Vein endothelial cell (primary cell): ENCODE measurements around the gene ABCA9. TPM values are rescaled to one million over a fixed set of nuclear protein-coding genes. Genes with fewer than 3 reads are reported as not detected.

Experiments
- small RNA-seq: library from RNA; depleted of rRNA; stranded (forward); fragments of <200 nt; gene quantifications from one replicate; pipeline ENCODE3, GENCODE V24; 2012
- total RNA-seq: library from RNA; depleted of rRNA; stranded (reverse); fragments of >200 nt; gene quantifications from 2 replicates; pipeline ENCODE4 v1.2.3, GENCODE V29; 2012

The ABCA9 gene, protein sequence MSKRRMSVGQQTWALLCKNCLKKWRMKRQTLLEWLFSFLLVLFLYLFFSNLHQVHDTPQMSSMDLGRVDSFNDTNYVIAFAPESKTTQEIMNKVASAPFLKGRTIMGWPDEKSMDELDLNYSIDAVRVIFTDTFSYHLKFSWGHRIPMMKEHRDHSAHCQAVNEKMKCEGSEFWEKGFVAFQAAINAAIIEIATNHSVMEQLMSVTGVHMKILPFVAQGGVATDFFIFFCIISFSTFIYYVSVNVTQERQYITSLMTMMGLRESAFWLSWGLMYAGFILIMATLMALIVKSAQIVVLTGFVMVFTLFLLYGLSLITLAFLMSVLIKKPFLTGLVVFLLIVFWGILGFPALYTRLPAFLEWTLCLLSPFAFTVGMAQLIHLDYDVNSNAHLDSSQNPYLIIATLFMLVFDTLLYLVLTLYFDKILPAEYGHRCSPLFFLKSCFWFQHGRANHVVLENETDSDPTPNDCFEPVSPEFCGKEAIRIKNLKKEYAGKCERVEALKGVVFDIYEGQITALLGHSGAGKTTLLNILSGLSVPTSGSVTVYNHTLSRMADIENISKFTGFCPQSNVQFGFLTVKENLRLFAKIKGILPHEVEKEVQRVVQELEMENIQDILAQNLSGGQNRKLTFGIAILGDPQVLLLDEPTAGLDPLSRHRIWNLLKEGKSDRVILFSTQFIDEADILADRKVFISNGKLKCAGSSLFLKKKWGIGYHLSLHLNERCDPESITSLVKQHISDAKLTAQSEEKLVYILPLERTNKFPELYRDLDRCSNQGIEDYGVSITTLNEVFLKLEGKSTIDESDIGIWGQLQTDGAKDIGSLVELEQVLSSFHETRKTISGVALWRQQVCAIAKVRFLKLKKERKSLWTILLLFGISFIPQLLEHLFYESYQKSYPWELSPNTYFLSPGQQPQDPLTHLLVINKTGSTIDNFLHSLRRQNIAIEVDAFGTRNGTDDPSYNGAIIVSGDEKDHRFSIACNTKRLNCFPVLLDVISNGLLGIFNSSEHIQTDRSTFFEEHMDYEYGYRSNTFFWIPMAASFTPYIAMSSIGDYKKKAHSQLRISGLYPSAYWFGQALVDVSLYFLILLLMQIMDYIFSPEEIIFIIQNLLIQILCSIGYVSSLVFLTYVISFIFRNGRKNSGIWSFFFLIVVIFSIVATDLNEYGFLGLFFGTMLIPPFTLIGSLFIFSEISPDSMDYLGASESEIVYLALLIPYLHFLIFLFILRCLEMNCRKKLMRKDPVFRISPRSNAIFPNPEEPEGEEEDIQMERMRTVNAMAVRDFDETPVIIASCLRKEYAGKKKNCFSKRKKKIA (N-terminal part only)
- total RNA-seq = 6.4 and 8.5 TPM in 2 replicates

DNA sequence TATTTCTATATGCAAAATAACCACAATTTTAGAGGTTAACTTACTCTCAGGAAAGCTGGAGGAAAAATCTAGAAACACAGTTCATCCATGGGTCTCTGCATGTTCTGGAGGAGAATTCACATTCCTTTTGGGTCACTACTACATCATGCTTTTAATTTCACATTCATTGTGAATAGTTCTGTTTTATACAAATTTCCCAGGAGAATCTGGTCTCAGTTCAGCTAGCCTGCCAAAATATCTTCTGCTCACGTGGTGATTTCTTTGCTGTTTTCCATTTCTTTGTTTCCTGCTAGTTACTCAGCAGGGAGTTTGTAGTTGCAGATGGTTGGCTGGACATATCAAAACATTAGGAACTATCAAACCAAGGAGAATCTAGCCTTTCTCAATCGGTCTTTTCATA lies at the start of gene ABCA9:
TSS of gene ABCA9 (minus strand) at position 106 of the 400 bp plus-strand sequence. CDS start 9,801 bp downstream, outside the sequence.

DNA sequence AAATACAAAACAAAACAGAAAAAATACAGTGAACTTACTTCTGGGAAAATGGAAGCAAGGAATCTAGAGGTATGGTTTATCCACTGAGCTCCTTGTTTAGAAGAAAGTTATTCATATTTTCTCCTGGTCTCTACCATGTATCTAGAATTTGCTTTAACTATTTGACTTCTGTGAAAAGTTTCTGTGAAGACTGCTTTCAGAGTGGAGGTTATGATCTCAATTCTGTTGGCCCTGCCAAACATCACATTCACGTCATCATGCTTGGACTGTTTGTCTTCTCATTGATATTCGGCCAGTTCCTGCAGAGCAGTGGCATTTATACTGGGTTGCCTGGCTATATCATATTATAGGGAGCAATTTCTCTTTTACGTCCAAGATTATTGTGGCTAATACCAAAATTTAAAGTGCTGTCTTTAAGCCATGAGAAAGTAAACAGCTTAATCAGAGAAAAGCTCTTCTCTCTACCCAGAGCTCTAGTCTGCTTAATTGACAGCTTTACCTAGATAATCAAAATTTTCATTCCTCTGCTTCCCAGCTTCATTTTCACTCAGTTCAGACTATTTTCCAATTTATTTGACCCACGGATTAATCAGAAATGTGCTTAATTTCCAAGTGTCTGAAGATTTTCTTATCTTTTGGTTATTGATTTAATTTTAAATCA lies 105.4 kb downstream of the ABCA9 start, which contains the start of gene ABCA8:
TSS of gene ABCA8 (minus strand) at position 212 of the 661 bp plus-strand sequence. CDS start 13,358 bp downstream, outside the sequence.

Small RNA genes within 50 kb of the gene (small RNA-seq; reads per million reads assigned to genes)
- not detected for gene MIR4524B

Other genes with a start within 250 kb of the ABCA9 start
- gene ABCA8, start 105.5 kb downstream of the ABCA9 start, total RNA-seq = 1.3 and 1.4 TPM in 2 replicates
- gene ABCA6, start 81.0 kb upstream of the ABCA9 start, total RNA-seq = 34.3 and 51.7 TPM in 2 replicates
- 0.98 and 2.5 TPM in 2 replicates for gene ABCA10, start 167.9 kb upstream of the ABCA9 start, total RNA-seq